K562 (cell line): ENCODE measurements around the gene BZW2. TPM values are rescaled to one million over a fixed set of nuclear protein-coding genes. Genes with fewer than 3 reads are reported as not detected.

Source experiments
- CREB3 ChIP-seq: fragments of 450-650 bp; conservative IDR thresholded peaks from 2 replicates; pipeline ENCODE4 v1.6.1; 2016; ENCODE audit warnings: missing genetic modification characterization, low read depth, mild to moderate bottlenecking, missing compliant biosample characterization, moderate library complexity
- CTCFL ChIP-seq: IDR thresholded peaks from 2 replicates; pipeline ENCODE4 v1.6.1; 2011; ENCODE audit warnings: borderline replicate concordance, low read depth, mild to moderate bottlenecking, moderate library complexity, low read length; ENCODE audit not compliant: insufficient read depth, poor library complexity, severe bottlenecking
- FOXA3 ChIP-seq, 2 experiments: fragments of 450-650 bp in 1 of 2; sonication (generic) in 1 of 2; formaldehyde crosslinking; IDR thresholded peaks in 1 of 2; conservative IDR thresholded peaks in 1 of 2; 2 replicates each; pipeline versions ENCODE4 v1.4.0 to v1.8.0; 2020 to 2022; ENCODE audit warnings: mild to moderate bottlenecking in 2 of 2, missing genetic modification reagents in 1 of 2
- HOXB6 ChIP-seq: fragments of 250-450 bp; sonication (Bioruptor Pico); IDR thresholded peaks from 2 replicates; pipeline ENCODE4 v1.5.1; 2022; ENCODE audit warnings: mild to moderate bottlenecking, borderline replicate concordance
- MITF ChIP-seq: IDR thresholded peaks from 2 replicates; pipeline ENCODE4 v1.6.1; 2014; ENCODE audit warnings: antibody characterized with exemption
- MYNN ChIP-seq, 2 experiments: sonication (generic); formaldehyde crosslinking in 1 of 2; IDR thresholded peaks; 2 replicates each; pipeline versions ENCODE4 v1.5.0 to v1.6.1; 2016 to 2020; ENCODE audit warnings: antibody characterized with exemption in 1 of 2, missing genetic modification reagents in 1 of 2
- NONO ChIP-seq, 2 experiments: fragments of 200-400 bp in 1 of 2; fragments of 450-650 bp in 1 of 2; formaldehyde crosslinking in 1 of 2; IDR thresholded peaks; 2 replicates each; pipeline ENCODE4 v1.6.1; 2017; ENCODE audit warnings: low read depth in 2 of 2, mild to moderate bottlenecking in 2 of 2, moderate library complexity in 2 of 2, low read length in 1 of 2
- SRSF3 ChIP-seq: fragments of 200-400 bp; formaldehyde crosslinking; IDR thresholded peaks from 2 replicates; pipeline ENCODE4 v1.6.1; 2016; ENCODE audit warnings: mild to moderate bottlenecking, low read length, moderate library complexity; ENCODE audit not compliant: insufficient read depth
- TSC22D4 ChIP-seq: fragments of 450-650 bp; IDR thresholded peaks from 2 replicates; pipeline ENCODE4 v1.6.1; 2016; ENCODE audit warnings: missing genetic modification characterization, missing biosample characterization, control low read depth
- ZBTB49 ChIP-seq: sonication (generic); formaldehyde crosslinking; IDR thresholded peaks from 2 replicates; pipeline ENCODE4 v1.8.0; 2022; ENCODE audit warnings: missing genetic modification reagents, mild to moderate bottlenecking, borderline replicate concordance
- ZNF584 ChIP-seq: fragments of 200-800 bp; sonication (Bioruptor generic); IDR thresholded peaks from 2 replicates; pipeline ENCODE4 v1.6.1; 2016; ENCODE audit warnings: low read depth, mild to moderate bottlenecking, missing genetic modification characterization, missing compliant biosample characterization
- polyA plus RNA-seq, 8 experiments: library from polyadenylated mRNA; depleted of rRNA in 4 of 8; stranded (reverse) in 5 of 8; unstranded in 3 of 8; fragments of >200 nt; fragmentation: Nextera tagmentation in 2 of 8; fragmentation: Illumina TruSeq in 1 of 8; extraction: Ambion mirVana in 2 of 8; extraction: Trizol in 1 of 8; gene quantifications; 2 replicates each; pipeline versions ENCODE4 v1.2.1 to v1.2.3, GENCODE V29; 2011 to 2014; ENCODE audit warnings: inconsistent platforms in 1 of 8, missing spikeins in 1 of 8
- total RNA-seq, 7 experiments: library from RNA; depleted of rRNA in 6 of 7; stranded (reverse); fragments of >200 nt in 6 of 7; fragmentation: Illumina TruSeq in 2 of 7; extraction: Trizol in 2 of 7; gene quantifications; 2 replicates each; pipeline versions ENCODE4 v1.2.1 to v1.2.3, GENCODE V29; 2011 to 2021; ENCODE audit warnings: low replicate concordance in 1 of 7

The BZW2 gene
- total and polyA plus RNA-seq, 9 of the 15 experiments (the other 6 are each of a cell fraction or from before 2014, with no cell fraction given): 140 to 316 (median 173) TPM

GRCh38 chr7:16627236-16627635 is 18.7 kb upstream of the BZW2 start (continued):
- TF ChIP-seq FOXA3 (CRISPR knock-in tag; conservative IDR thresholded peaks at IDR 0.05 in 1 of 2, IDR thresholded peaks at IDR 0.05 in 1 of 2) (no peak), CREB3 (tag) (no peak), MYNN (IDR thresholded peaks at IDR 0.05) (no peak), MYNN (CRISPR knock-in tag; IDR thresholded peaks at IDR 0.05) (no peak), ZNF584 (no peak), TSC22D4 (tag) (no peak), ZBTB49 (CRISPR knock-in tag) (no peak), MITF (no peak), CTCFL (no peak), SRSF3 (no peak), NONO (IDR thresholded peaks at IDR 0.05; ENCODE audit: low read depth in 2 of 2, low read length in 1 of 2) (no peak), HOXB6 (no peak)
